GM12875 (cell line): ENCODE results near the gene PLA2G5.

Source experiments
- H3K4me3 ChIP-seq: one replicate; pipeline ENCODE4 v1.5.1; 2011; ENCODE audit warnings: low read depth, low read length, control low read depth
- CTCF ChIP-seq: IDR thresholded peaks from 2 replicates; pipeline ENCODE4 v1.5.1; 2011; ENCODE audit warnings: low read depth, mild to moderate bottlenecking, control low read depth, inconsistent platforms, low read length, moderate library complexity, borderline replicate concordance; ENCODE audit not compliant: insufficient read depth

The PLA2G5 gene

GRCh38 chr1:20108366-20109123 is 38.6 kb downstream of the PLA2G5 start:
- TF ChIP-seq CTCF = no peak
- no peak overlapping the region for H3K4me3 ChIP-seq

- H3K4me3 ChIP-seq = no peak overlapping the region
- TF ChIP-seq CTCF = no peak
Measured at GRCh38 chr1:20109223-20109856, 39.3 kb downstream of the PLA2G5 start.

- no peak overlapping the region for H3K4me3 ChIP-seq
- no peak for TF ChIP-seq CTCF
Measured at GRCh38 chr1:20110679-20111078, 40.7 kb downstream of the PLA2G5 start.

GRCh38 chr1:20111452-20111851 is 41.5 kb downstream of the PLA2G5 start:
- no peak for TF ChIP-seq CTCF
- H3K4me3 ChIP-seq = no peak overlapping the region

GRCh38 chr1:20112279-20113000 is 42.4 kb downstream of the PLA2G5 start:
- TF ChIP-seq CTCF = no peak
- no peak overlapping the region for H3K4me3 ChIP-seq

- no peak overlapping the region for H3K4me3 ChIP-seq
- TF ChIP-seq CTCF = no peak
Measured at GRCh38 chr1:20114021-20114648, 44.1 kb downstream of the PLA2G5 start.
